Measurements from ENCODE around the gene MAGEB10.

MAGEB10 gene, protein sequence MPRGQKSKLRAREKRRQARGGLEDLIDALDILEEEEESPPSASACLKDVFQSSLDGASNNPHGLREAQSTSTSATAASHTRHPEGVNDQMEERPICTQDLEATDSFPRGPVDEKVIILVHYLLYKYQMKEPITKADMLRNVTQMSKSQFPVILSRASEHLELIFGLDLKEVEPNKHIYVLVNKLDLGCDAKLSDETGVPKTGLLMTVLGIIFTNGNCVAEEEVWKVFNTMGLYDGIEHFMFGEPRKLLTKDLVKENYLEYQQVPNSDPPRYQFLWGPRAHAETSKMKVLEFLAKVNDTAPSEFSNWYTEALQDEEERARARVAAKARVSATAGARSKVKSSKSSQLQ

DNA sequence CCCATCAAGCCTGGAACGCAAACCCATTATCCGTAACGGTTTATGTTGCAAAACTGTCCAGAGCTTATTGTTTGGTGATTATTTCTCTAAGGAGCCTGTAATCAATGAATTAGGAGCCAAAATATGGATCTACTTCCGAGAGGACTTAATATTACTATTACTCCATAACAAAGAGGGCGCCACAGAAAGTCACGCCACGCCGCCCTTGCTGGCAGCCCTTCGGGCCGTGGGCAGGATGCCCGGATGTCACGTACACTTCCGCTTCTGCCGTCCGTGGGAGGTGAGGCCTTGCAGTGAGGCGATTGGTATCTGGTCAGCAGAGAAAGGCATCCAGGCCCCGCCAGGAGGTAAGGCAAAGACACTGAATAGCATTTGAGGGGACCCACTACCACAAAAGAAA, at the start of gene MAGEB10:
MAGEB10 (plus strand) TSS at position 301 of the 400 bp plus-strand sequence. CDS start 13,317 bp downstream, outside the sequence.
- TF ChIP-seq CTCF (IDR thresholded peaks at IDR 0.05; ENCODE audit: control insufficient read depth, insufficient read depth, low read depth, low read length, missing control alignments): no peak
- no peak for DNase-seq (ENCODE audit: low read depth)
- H3K4me3 ChIP-seq (ENCODE audit: control insufficient read depth, low read depth, low read length): no peak within 1 kb of the TSS

DNA sequence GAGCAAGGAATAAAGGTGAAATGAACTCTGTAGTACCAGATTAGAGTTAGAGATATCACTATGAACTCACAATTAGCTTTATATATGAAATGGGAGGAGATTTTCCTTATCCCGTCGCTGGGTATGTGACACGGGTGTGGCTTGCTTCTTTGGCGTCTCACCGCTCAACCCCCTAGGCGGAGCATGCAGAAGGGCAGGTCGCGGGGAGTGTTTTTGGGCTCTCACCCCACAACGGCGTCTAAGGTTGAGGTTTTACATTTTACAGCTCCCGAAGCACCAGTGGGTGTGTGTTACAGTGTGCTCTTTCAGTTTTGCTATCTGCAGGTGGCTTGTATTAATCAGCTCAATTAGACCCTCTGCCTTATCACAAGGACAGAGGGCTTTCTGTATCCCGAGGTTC, 42.1 kb upstream of the MAGEB10 start:
- no peak for DNase-seq (ENCODE audit: low read depth)
- no peak overlapping the region for H3K4me3 ChIP-seq (ENCODE audit: control insufficient read depth, low read depth, low read length)
- TF ChIP-seq CTCF (IDR thresholded peaks at IDR 0.05; ENCODE audit: control insufficient read depth, insufficient read depth, low read depth, low read length, missing control alignments): no peak

- no peak overlapping the region for H3K4me3 ChIP-seq (ENCODE audit: control insufficient read depth, low read depth, low read length)
- DNase-seq (ENCODE audit: low read depth): no peak
- TF ChIP-seq CTCF (IDR thresholded peaks at IDR 0.05; ENCODE audit: control insufficient read depth, insufficient read depth, low read depth, low read length, missing control alignments): no peak
These were observed 40.4 kb upstream of the MAGEB10 start for GRCh38 chrX:27767387-27767786.

DNA sequence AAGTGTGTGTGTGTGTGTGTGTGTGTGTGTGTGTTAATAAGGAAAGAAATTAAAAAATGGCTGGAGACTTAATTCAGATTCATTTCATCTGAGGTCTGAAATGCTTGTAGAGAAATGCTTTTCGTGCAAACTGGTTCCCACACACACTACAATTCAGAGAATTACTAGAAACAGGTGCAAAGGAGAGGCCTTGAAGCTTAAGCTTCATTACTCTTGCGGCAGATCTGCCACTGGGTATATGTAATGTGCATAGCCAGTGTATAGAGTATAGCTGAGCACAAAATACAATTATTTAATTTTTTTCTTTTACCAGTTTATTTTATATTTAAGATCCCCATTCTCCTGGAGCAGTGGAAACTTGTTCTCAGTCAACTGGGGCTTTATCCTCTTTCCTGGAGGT, 31.8 kb upstream of the MAGEB10 start:
- DNase-seq (ENCODE audit: low read depth): no peak
- TF ChIP-seq CTCF (IDR thresholded peaks at IDR 0.05; ENCODE audit: control insufficient read depth, insufficient read depth, low read depth, low read length, missing control alignments): no peak
- H3K4me3 ChIP-seq (ENCODE audit: control insufficient read depth, low read depth, low read length): no peak overlapping the region

- no peak for DNase-seq (ENCODE audit: low read depth)
- no peak for TF ChIP-seq CTCF (IDR thresholded peaks at IDR 0.05; ENCODE audit: control insufficient read depth, insufficient read depth, low read depth, low read length, missing control alignments)
- no peak overlapping the region for H3K4me3 ChIP-seq (ENCODE audit: control insufficient read depth, low read depth, low read length)
These were observed 11.0 kb upstream of the MAGEB10 start for GRCh38 chrX:27796640-27797257.

DNA sequence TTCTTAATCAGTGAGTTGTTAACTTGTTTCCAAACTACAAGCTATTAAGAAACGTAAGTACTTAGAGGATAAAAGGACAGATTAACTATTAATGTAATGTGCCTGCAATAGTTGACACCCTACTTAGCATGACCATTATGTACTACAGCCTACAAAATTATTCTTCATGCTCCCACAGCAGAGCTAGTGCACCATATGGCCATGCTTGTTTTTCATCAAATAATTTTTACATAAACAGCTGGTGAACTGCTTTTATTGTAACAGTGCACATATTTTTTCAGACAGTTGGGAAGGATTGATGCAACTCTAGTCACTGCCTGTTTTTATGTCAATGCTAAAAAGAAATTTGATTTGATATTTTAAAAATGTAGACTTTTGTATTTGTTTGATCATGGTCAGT, 10.2 kb upstream of the MAGEB10 start:
- no peak for TF ChIP-seq CTCF (IDR thresholded peaks at IDR 0.05; ENCODE audit: control insufficient read depth, insufficient read depth, low read depth, low read length, missing control alignments)

More for the DNA sequence above, 10.2 kb upstream of the MAGEB10 start:
- DNase-seq (ENCODE audit: low read depth): no peak
- H3K4me3 ChIP-seq (ENCODE audit: control insufficient read depth, low read depth, low read length): no peak overlapping the region
